Parathyroid adenoma (tissue), 2 donors: ENCODE measurements around the gene SPNS1.
"Not testable (repeated sequence)": the region's sequence is repeated elsewhere in the genome, so short reads cannot be mapped to it uniquely, and the experiment has no call there.

Source experiments
- H2AFZ ChIP-seq: fragments of 300-600 bp; sonication (generic); one replicate; pipeline ENCODE4 v1.7.0; 2017; ENCODE audit warnings: antibody characterized with exemption, mild to moderate bottlenecking
- H3K27ac ChIP-seq: fragments of 300-600 bp; sonication (generic); one replicate; pipeline ENCODE4 v1.7.0; 2017
- H3K27me3 ChIP-seq: fragments of 300-600 bp; sonication (generic); one replicate; pipeline ENCODE4 v1.7.0; 2017; ENCODE audit warnings: low read length; ENCODE audit not compliant: control insufficient read depth, insufficient read depth
- H3K36me3 ChIP-seq: fragments of 300-600 bp; sonication (generic); one replicate; pipeline ENCODE4 v1.7.0; 2017; ENCODE audit warnings: low read length; ENCODE audit not compliant: control insufficient read depth, insufficient read depth
- H3K4me1 ChIP-seq: fragments of 300-600 bp; sonication (generic); one replicate; pipeline ENCODE4 v1.7.0; 2017; ENCODE audit warnings: control low read depth
- H3K4me2 ChIP-seq: fragments of 300-600 bp; sonication (generic); one replicate; pipeline ENCODE4 v1.7.0; 2017; ENCODE audit warnings: low read length
- H3K4me3 ChIP-seq: fragments of 300-600 bp; sonication (generic); one replicate; pipeline ENCODE4 v1.7.0; 2017; ENCODE audit warnings: low read depth, low read length
- H3K79me2 ChIP-seq: fragments of 300-600 bp; sonication (generic); one replicate; pipeline ENCODE4 v1.7.0; 2017; ENCODE audit warnings: control low read depth
- H3K9ac ChIP-seq: fragments of 300-600 bp; sonication (generic); one replicate; pipeline ENCODE4 v1.7.0; 2017; ENCODE audit warnings: mild to moderate bottlenecking
- H3K9me3 ChIP-seq: fragments of 300-600 bp; sonication (generic); one replicate; pipeline ENCODE4 v1.7.0; 2017; ENCODE audit warnings: low read length; ENCODE audit not compliant: control insufficient read depth
- CTCF ChIP-seq: fragments of 300-600 bp; sonication (generic); IDR thresholded peaks from one replicate; pipeline ENCODE4 v1.7.0; 2017; ENCODE audit warnings: antibody characterized with exemption, mild to moderate bottlenecking
- donor health status: primary hyperparathyroidism.

The SPNS1 gene

GRCh38 chr16:28998837-28999236 is 24.3 kb downstream of the SPNS1 start:
- Histone ChIP-seq H3K36me3 (no peaks in the 10 kb centered on the region), H3K4me3 (no peak overlapping the region), H3K9me3 (no peaks in the 10 kb centered on the region), H3K79me2 (no peaks in the 10 kb centered on the region), H3K4me1 (no peaks in the 10 kb centered on the region), H3K27me3 (no peaks in the 10 kb centered on the region), H3K4me2 (no peak overlapping the region), H2AFZ (no peak overlapping the region), H3K9ac (no peak overlapping the region), H3K27ac (no peak overlapping the region)
- TF ChIP-seq CTCF = no peak

GRCh38 chr16:28999577-28999976 is 25.0 kb downstream of the SPNS1 start:
- no peak overlapping the region for H3K4me3 ChIP-seq
- no peaks in the 10 kb centered on the region for H3K36me3 ChIP-seq
- no peaks in the 10 kb centered on the region for H3K9me3 ChIP-seq
- no peaks in the 10 kb centered on the region for H3K4me1 ChIP-seq
- no peaks in the 10 kb centered on the region for H3K27me3 ChIP-seq
- no peak overlapping the region for H3K27ac ChIP-seq
- H3K4me2 ChIP-seq = no peak overlapping the region
- no peak for TF ChIP-seq CTCF
- H2AFZ ChIP-seq = no peak overlapping the region
- no peak overlapping the region for H3K9ac ChIP-seq
- H3K79me2 ChIP-seq = no peaks in the 10 kb centered on the region

GRCh38 chr16:29000019-29000418 is 25.4 kb downstream of the SPNS1 start:
- no peaks in the 10 kb centered on the region for H3K27me3 ChIP-seq
- no peaks in the 10 kb centered on the region for H3K9me3 ChIP-seq

GRCh38 chr16:29004496-29005139 is 30.0 kb downstream of the SPNS1 start:
- H3K79me2 ChIP-seq, H3K27ac ChIP-seq, H3K4me1 ChIP-seq, H3K4me2 ChIP-seq, H3K4me3 ChIP-seq, H3K36me3 ChIP-seq, H2AFZ ChIP-seq, H3K9me3 ChIP-seq, H3K9ac ChIP-seq, H3K27me3 ChIP-seq: not testable (repeated sequence)

More at GRCh38 chr16:29000019-29000418, 25.4 kb downstream of the SPNS1 start:
- Histone ChIP-seq H3K79me2 (no peaks in the 10 kb centered on the region), H3K4me1 (no peaks in the 10 kb centered on the region), H3K36me3 (no peaks in the 10 kb centered on the region), H3K9ac (no peak overlapping the region), H3K4me3 (no peak overlapping the region), H2AFZ (no peak overlapping the region), H3K4me2 (no peak overlapping the region), H3K27ac (no peak overlapping the region)
- TF ChIP-seq CTCF = no peak

- no peak overlapping the region for H3K4me3 ChIP-seq
- no peaks in the 10 kb centered on the region for H3K36me3 ChIP-seq
- no peak overlapping the region for H3K4me2 ChIP-seq
- H3K79me2 ChIP-seq = no peaks in the 10 kb centered on the region
- H3K9ac ChIP-seq = no peak overlapping the region
- TF ChIP-seq CTCF = no peak
- no peaks in the 10 kb centered on the region for H3K9me3 ChIP-seq
- H2AFZ ChIP-seq = no peak overlapping the region
- no peaks in the 10 kb centered on the region for H3K4me1 ChIP-seq
- H3K27me3 ChIP-seq = no peaks in the 10 kb centered on the region
- H3K27ac ChIP-seq = no peak overlapping the region
Observed at GRCh38 chr16:29007730-29008593, 33.4 kb downstream of the SPNS1 start.
